A549 (cell line): ENCODE measurements around the gene ZNF804A.

Experiments used
- CEBPB ChIP-seq, 2 experiments: fragments of >200 bp in 1 of 2; sonication (Bioruptor Twin) in 1 of 2; formaldehyde crosslinking in 1 of 2; IDR thresholded peaks; 2 replicates each; pipeline ENCODE4 v1.6.1; 2012 to 2016
- CTCF ChIP-seq: fragments of >200 bp; sonication (Bioruptor Twin); formaldehyde crosslinking; IDR thresholded peaks from 3 replicates; pipeline ENCODE4 v1.5.1; 2016
- HES2 ChIP-seq: fragments of >200 bp; sonication (Bioruptor Twin); formaldehyde crosslinking; IDR thresholded peaks from 2 replicates; pipeline ENCODE4 v1.6.1; 2016

- TF ChIP-seq CEBPB (IDR thresholded peaks at IDR 0.05) (no peak), HES2 (no peak), CTCF (no peak)
Measured at GRCh38 chr2:184696644-184697043, 98.3 kb downstream of the ZNF804A start.
